NCI-H2196 treated with DMSO at 0.1 percent for 48 hours (cell line): Measurements from ENCODE around the gene LRRC28.
"Not testable (repeated sequence)": the region's sequence is repeated elsewhere in the genome, so short reads cannot be mapped to it uniquely, and the experiment has no call there.

Source experiments
- DNase-seq: peaks from one replicate; lab custom pipeline; 2025; ENCODE audit not compliant: unreplicated experiment; lab: John Stamatoyannopoulos, UW

Gene LRRC28

GRCh38 chr15:99390667-99391066, 139.4 kb downstream of the LRRC28 start:
- no peak for DNase-seq

DNA sequence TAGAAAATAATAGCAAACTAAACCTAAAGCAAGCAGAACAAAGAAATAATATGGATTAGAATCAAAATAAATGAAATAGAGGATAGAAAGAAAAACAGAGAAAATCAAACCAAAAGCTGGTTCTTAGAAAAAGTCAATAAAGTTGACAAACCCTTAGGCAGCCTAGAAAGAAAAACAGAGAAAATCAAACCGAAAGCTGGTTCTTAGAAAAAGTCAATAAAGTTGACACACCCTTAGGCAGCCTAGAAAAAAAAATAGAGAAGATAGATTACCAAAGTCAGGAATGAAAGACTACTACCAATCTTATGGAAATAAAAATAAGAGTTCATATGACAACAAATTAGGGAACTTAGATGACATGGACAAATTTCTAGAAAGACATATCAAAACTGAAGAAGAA, 142.4 kb downstream of the LRRC28 start:
- no peak for DNase-seq

- no peak for DNase-seq
Measured at GRCh38 chr15:99396375-99396774, 145.1 kb downstream of the LRRC28 start.

DNA sequence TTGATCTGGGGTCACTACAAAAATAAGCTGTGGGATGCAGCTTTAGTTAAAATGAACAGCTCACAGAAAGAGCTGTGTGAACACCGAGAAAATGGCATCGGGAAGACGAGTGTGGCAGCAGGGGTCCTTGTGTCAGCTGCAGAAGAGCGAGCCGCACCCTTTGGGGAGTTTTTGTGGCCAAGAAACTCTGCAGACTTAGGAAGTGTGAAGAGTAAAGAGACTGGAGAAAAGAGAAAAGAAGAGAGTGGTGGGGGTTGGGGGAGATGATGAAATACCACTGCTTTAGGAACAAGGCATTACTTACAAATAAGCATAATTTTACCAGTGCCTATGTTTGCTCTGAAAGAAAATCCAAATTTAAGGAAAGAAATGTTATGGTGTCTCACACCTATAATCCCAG, 147.8 kb downstream of the LRRC28 start:
- DNase-seq = no peak

GRCh38 chr15:99399618-99400017, 148.3 kb downstream of the LRRC28 start:
- DNase-seq = no peak

DNA sequence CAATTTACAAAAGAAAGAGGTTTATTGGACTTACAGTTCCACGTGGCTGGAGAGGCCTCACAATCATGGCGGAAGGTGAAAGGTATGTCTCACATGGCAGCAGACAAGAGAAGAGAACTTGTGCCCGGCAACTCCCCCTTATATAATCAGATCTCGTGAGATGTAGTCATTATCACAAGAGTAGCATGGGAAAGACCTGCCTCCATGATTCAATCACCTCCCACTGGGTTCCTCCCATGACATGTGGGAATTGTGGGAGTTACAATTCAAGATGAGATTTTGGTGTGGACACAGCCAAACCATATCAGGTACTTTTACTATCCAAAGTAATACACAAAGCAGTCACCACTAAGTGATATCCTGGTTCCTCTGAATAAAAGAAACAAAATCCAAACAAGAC, 149.9 kb downstream of the LRRC28 start:
- not testable (repeated sequence) for DNase-seq

- DNase-seq = no peak
Measured at GRCh38 chr15:99402014-99402729, 150.9 kb downstream of the LRRC28 start.

- no peak for DNase-seq
Measured at GRCh38 chr15:99403597-99403996, 152.3 kb downstream of the LRRC28 start.

GRCh38 chr15:99404454-99404853, 153.2 kb downstream of the LRRC28 start:
- no peak for DNase-seq

- no peak for DNase-seq
Measured at GRCh38 chr15:99406120-99406519, 154.8 kb downstream of the LRRC28 start.

DNA sequence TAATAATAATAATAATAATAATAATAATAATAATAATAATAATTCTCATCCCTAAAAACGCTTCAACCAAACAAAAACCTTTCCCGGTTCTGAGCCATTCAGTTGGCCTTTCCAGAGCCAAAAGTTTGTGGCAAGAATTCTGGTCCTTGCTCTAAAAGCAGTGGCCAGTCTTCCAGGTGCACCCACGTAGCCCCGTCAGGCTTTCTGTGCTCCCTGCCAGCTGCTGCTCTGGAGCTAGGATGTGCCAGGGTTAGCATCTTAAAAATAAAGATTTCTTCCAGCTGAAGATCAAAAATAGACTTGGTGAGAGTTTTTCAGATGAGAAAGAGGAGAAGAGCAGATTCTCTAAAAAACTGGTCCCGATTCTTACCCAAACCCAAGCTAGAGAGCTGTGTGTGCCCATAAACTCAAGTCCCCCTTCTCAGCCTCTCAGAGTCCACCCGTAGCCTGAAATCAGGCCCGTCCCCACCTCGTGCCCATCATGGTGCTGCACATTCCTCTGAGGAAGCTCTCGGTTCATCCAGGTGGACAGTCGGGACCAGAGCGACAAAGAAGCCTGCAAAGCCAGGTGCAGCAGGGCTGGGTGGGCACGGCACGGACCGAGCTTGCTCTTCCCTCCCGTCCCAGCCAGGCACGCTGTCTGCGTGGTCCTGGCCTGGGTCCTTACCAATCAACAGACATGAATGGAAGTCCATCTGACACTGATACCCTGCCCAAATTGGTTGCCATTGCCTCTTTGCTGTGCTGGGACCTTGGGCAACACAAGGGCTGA, 155.6 kb downstream of the LRRC28 start:
- DNase-seq = no peak

DNA sequence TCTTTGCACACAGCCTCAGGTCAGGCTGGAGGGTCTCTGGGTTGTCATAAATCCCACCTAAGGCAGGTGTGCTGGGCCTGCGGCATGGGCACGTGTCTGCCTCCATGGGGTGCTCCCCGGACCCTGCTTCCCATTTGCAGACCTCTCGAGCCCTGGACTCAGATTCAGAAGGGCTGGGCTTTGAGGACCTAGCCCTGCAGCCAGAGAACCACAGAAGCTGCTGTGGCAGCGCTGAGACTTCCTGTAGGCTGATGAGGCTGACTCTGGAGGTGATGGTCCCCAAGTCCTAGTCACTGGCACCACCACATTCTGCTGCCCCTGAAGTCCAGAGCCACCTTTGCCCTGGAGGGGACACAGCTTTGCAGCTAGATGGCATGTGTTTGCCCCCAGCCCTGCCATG, 156.4 kb downstream of the LRRC28 start:
- DNase-seq = no peak

GRCh38 chr15:99408236-99409096, 157.2 kb downstream of the LRRC28 start:
- no peak for DNase-seq

DNA sequence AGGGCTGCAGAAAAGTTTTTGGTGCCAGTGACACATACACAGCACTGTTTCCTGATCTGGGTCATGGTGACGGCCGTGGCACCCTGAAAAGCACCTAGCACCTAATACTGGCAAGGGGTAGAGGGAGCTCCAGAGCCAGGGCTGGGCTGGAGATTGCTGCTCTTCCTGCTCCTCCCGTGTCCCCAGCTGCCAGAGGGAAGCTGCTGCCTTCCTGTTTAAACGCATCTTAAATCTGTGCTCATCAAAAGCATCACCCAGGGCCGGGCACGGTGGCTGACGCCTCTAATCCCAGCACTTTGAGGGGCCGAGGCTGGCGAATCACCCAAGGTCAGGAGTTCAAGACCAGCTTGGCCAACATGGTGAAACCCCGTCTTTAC, 157.8 kb downstream of the LRRC28 start:
- DNase-seq = no peak

- DNase-seq = no peak
Measured at GRCh38 chr15:99409560-99409959, 158.3 kb downstream of the LRRC28 start.

DNA sequence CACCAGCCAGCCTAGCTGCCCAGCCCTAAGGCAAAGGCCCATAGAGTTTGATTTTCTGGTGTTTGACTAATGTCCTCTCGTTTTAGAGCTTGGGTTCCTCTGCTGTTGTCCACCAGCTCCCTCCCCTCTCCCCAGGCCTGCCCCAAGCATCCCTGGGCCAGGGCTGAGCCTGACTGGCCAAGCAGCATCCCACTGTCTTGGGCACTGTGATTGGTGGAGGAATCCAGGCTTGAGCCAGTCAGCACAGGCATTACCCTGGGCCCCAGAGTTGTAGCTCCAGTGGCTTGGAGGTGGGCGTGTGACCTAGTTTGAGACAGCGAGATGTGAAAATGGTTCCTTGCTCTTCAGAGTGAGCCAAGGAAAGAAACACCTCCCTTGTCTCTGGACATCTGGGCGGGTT, 159.2 kb downstream of the LRRC28 start:
- DNase-seq = no peak

DNA sequence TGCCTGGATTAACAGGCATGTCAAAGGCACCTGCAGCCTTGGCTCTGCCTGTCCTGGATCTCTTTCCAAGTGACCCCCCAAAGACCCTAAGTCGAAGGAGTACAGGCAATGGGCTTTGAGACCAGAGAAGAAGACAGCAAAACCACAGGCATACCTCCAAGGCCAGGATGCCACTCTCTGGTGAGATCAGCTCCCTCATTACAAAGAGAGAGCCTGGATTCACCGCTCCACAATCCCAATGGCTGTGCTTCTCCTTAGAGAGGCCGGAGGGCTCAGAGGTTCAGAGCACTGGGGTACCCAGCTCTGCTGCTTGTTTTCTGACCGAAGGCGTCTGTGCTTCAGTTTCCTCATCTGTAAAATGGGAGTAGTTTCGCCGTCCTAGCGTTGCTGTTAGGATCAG, 160.0 kb downstream of the LRRC28 start:
- no peak for DNase-seq

DNA sequence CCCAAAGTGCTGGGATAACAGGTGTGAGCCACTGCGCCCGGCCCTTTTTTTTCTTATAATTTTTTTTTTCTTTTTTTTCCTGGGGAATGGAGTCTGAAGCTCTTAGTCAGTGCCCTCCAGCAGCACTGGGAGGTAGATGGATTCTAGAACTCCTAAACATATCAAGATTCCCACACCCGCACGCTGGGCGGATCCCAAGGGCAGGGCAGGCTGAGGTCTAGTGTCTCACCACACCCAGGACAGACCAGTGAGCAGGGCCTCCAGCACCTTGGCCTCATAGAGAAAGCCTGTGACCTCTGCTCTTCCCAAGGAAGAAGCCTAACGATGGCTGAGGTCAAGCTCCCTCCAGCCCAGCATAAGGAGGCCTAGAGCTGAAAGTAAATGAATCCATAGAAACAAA, 160.8 kb downstream of the LRRC28 start:
- DNase-seq = no peak

GRCh38 chr15:99412626-99413025, 161.3 kb downstream of the LRRC28 start:
- DNase-seq = no peak

DNA sequence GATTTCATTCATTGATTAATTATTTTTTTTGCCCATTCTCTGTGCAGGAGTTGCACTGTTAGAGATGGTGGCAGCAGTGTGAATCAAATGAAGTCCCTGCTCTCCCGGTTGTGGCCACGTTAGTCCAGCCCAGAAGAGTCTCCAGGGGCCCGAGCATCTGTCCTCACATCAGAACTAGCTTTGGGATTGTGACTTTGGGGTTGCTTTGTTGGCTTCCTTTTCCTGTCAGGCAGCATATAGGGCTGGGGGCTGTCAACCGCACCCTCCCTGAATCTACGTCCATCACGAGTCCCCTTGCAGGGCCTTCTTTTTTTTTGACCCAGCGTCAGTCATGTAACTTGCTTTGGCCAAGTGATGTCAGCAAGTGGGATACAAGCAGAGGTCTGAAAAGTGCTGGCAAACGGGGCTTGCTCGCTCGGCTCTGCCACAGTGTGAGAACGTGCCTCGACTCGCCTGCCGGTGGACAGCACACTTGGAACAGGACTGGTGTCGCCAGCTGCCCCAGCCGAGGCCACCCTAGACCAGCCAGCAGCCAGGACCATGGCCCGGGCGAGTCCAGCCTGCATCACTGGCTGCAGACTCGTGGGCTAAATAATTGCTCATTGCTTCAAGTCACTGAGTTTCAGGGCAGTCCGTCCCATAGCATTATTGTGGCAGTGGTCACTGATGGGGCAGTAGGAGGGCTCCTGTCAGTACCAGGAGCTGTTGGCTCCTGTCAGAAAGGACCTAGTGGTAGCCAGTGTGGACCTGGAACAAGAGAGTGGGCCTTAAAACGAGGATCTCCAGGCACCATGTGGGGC, 162.9 kb downstream of the LRRC28 start:
- no peak for DNase-seq
